ENCODE data around the gene ARPP21.

The ARPP21 gene

DNA sequence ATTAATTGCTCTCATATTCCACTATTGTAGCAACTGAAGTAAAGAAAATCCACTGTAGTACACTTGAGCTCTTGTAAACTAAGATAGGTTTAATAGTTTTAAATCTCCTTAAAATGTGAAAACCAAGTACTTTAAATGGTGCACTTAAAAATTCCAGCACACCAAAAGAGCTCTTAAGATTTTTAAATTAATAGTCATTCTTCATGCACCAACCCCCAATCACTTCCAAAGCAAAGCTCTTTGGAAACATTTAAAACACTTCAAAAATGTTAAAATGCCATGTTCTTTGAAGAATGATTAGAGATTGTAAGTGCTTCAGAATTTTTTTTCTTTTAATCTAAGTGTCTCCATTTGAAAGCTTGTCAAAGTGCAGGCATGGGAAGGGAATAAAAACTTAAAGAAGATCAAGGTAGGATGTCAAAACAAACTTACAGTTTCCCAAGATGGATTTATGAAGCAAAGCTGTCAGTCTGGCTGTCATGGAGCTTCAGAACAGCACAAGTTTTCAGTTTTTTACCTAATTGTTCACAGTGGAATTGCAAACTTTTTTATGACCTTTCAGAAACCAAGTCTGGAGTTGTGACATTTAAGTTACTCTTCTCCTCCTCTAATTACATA is 84.3 kb downstream of the ARPP21 start:
- no peak overlapping the region for H3K4me3 ChIP-seq (ENCODE audit: low read depth, low read length)
- TF ChIP-seq CTCF (conservative IDR thresholded peaks at IDR 0.05; ENCODE audit: low read depth, low read length) = no peak
- DNase-seq (ENCODE audit: low read depth) = no peak

DNA sequence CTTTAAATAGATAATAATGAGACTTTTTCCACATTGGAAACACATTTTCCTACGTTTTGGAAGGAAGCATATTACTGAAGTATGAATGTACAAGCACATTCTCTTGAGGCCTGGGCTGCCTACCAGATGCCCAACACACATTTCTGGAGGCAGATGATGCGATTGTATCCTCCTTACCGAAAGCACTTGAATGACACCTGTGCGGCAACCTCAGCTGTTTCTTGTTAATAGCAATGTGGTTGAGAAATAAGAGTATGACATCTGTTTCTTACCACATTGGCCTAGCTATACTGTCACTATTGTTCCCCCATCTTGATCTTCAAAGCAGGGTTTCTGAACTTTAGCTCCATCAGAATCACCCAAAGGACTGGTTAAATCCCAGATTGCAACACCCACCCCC is 84.8 kb downstream of the ARPP21 start:
- no peak for TF ChIP-seq CTCF (conservative IDR thresholded peaks at IDR 0.05; ENCODE audit: low read depth, low read length)
- DNase-seq (ENCODE audit: low read depth) = no peak
- H3K4me3 ChIP-seq (ENCODE audit: low read depth, low read length) = no peak overlapping the region

DNA sequence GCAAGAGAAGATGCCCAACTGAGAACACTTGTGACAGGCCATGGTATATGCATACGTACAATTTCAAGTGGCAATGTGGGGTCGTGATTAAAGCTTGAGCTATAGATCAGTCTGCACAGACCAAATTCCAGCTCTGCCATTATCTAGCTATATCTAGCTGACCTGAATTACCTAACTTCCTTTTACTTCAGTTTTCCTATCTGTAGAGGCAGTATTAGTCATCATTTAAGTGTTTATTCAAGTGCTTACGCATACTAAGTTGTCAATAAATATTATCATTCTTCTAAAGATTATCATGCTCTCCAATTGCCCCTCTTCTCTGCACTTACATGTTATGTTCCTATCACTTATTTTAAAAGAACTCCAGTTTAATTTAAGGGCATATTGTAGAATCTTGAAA is 87.9 kb downstream of the ARPP21 start:
- TF ChIP-seq CTCF (conservative IDR thresholded peaks at IDR 0.05; ENCODE audit: low read depth, low read length) = no peak
- DNase-seq (ENCODE audit: low read depth) = no peak
- H3K4me3 ChIP-seq (ENCODE audit: low read depth, low read length) = no peak overlapping the region

- DNase-seq (ENCODE audit: low read depth) = no peak
- TF ChIP-seq CTCF (conservative IDR thresholded peaks at IDR 0.05; ENCODE audit: low read depth, low read length) = no peak
Observed at GRCh38 chr3:35733341-35733740, 94.0 kb downstream of the ARPP21 start.

DNA sequence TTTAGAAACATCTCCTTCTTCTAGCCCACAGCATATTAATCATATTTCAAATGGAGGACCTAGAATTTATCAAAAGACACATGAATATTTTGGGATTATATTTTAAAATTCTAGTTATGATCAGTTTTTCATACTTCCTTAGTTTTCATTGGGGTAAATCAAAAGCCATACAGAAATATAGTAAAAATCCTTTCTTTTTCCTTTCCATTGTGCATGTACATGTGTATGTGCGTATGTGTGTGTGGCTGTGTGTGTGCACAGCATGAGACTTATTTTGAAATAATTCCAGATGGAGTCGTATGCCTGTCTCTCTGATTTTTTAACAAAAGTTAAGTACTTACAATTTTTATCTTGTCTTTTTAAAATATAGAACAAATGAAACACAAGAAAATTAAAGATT is 94.5 kb downstream of the ARPP21 start:
- no peak overlapping the region for H3K4me3 ChIP-seq (ENCODE audit: low read depth, low read length)
- DNase-seq (ENCODE audit: low read depth) = no peak
- TF ChIP-seq CTCF (conservative IDR thresholded peaks at IDR 0.05; ENCODE audit: low read depth, low read length) = no peak

More at GRCh38 chr3:35733341-35733740, 94.0 kb downstream of the ARPP21 start:
- H3K4me3 ChIP-seq (ENCODE audit: low read depth, low read length) = no peak overlapping the region

DNA sequence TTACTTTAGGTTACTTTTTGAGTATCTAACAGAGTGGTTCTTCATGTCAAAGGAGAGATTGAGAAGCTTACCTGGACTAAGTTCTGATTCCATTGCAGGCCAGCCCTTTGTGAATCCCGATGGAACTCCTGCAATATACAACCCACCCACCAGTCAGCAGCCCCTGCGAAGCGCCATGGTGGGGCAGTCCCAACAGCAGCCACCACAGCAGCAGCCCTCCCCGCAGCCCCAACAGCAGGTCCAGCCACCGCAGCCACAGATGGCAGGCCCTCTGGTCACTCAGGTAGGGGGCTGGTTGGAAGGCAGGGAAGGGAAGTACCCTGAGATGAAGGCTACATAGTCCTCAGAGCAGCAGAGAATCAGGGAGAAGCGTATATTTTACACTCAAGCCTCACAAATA is 97.8 kb downstream of the ARPP21 start:
- H3K4me3 ChIP-seq (ENCODE audit: low read depth, low read length) = no peak overlapping the region
- no peak for DNase-seq (ENCODE audit: low read depth)

More for the DNA sequence above, 97.8 kb downstream of the ARPP21 start:
- TF ChIP-seq CTCF (conservative IDR thresholded peaks at IDR 0.05; ENCODE audit: low read depth, low read length) = no peak

All from choroid plexus epithelial cell (primary cell).